Right renal cortex interstitium (tissue), 3 donors: ENCODE data around the gene RGS7. TPM values are rescaled to one million over a fixed set of nuclear protein-coding genes. Genes with fewer than 3 reads are reported as not detected.
"Not testable (repeated sequence)": the region's sequence is repeated elsewhere in the genome, so short reads cannot be mapped to it uniquely, and the experiment has no call there.

Source experiments
- DNase-seq, 3 donors: peaks; one replicate each; pipeline ENCODE4 v3.0.0-alpha.2; 2013; ENCODE audit warnings: low read depth in 3 of 3, low spot score in 2 of 3
- polyA plus RNA-seq, 3 donors: library from polyadenylated mRNA; unstranded; fragments of 120-200 nt; gene quantifications; one replicate each; pipeline ENCODE4 v1.2.1, GENCODE V29; 2013; ENCODE audit not compliant: insufficient read length in 3 of 3

RGS7 gene
- polyA plus RNA-seq, 3 donors = 6.3 to 7.7 (median 6.4) TPM

DNA sequence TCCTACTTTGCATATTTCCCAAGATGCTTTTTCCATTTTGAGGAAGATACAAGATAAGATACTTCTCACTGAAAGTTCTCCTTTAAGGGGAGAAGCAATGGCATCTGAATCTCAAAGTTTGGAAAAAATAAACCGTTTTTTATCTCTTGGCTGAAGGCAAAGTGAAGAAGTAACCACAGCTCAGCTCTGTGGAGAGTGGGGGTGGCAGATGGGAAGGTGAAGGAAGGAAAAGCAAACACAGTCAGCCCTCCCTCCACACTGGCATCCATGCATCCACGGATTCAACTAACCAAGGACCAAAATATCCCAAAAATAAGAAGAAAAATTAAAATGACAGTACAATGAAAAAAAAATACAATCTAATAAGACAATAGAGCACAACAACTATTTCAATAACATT lies 211.1 kb downstream of the RGS7 start:
- no peak for DNase-seq

- DNase-seq = no peak
Measured at GRCh38 chr1:241143765-241144442, 213.1 kb downstream of the RGS7 start.

- no peak for DNase-seq
Measured at GRCh38 chr1:241142493-241142892, 214.5 kb downstream of the RGS7 start.

GRCh38 chr1:241141646-241142045 lies 215.4 kb downstream of the RGS7 start:
- not testable (repeated sequence) for DNase-seq

DNA sequence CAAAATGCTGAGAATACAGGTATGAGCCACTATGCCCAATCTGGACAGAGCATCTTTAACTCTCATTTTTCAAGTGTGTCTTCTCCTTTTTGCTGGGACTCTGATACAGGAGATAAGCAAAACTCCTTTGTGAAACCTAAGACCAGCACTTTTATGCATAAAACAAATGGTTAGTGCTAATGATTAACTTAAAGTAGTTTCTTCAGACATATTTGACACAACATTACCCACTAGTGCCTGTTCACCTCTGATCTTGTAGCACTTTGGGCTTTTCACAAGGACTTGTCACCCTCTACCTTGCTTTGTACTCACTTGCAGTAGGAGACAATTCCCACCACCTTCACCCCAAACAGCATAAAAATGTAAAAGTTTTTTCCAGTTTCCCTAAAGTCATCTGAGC lies 216.3 kb downstream of the RGS7 start:
- DNase-seq = no peak

GRCh38 chr1:241139047-241139446 lies 218.0 kb downstream of the RGS7 start:
- no peak for DNase-seq

DNA sequence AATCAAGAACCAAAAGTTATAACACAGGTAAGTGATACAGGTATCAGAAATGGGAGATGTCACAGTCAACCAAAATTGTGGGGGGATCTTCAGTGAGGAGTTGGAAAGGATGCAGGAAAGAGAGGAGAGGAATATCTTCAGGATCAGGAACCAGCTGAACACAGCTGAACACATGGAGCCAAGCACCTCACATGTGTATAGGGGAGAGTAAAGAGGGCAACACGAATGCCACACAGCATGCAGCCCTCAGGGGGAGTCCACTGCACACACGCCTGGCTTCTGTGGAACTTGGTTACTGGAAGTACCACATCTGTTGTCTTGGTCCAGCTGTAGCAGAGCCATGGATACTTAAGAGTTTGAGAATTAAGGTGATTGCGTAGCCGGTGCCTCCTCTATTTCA lies 218.8 kb downstream of the RGS7 start:
- DNase-seq = no peak

- DNase-seq = no peak
Measured at GRCh38 chr1:241136389-241136788, 220.6 kb downstream of the RGS7 start.

DNA sequence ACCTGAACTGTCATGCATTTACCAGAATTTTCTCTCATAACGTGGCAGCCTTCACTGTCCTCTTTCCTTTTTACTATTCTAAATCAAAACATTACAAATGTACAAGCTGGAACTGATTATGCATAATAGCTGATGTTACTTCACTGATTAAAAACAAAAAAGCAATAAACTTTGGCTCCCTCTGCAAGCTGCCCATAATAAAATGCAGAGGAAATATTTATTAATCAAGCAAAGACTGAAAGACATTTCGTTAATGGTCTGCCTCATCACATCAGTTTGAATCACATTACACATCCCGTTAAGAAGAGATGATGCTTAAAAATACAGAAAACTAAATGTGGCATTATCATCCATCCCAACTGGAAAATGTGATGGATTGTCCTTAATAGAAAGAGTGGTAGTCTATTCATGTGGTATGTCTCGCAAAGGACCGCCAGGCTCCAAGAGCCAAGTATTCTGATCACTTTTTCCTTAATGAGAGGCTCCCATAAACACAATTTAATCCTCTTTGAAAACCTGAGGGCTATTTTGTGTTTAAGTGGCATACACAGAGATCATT lies 225.3 kb downstream of the RGS7 start:
- no peak for DNase-seq

DNA sequence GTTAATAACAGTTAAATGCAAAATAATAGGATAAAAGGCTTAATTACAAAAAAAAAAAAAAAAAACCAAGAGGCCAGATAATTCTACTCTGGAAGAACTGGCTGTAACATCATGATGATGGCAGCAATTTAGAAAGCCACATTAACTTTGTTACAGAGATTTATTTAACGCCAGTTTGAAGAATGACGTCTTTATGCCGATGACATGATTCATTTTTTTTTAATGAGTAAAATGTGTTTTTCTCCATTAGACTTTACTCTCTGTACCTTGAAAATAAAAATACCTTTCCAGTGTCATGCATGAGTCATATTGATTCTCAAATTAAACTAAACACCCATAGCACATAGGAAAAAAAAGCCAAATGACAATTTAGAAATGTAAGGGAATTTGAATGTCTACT lies 226.1 kb downstream of the RGS7 start:
- no peak for DNase-seq

GRCh38 chr1:241129207-241129960 lies 227.6 kb downstream of the RGS7 start:
- no peak for DNase-seq

DNA sequence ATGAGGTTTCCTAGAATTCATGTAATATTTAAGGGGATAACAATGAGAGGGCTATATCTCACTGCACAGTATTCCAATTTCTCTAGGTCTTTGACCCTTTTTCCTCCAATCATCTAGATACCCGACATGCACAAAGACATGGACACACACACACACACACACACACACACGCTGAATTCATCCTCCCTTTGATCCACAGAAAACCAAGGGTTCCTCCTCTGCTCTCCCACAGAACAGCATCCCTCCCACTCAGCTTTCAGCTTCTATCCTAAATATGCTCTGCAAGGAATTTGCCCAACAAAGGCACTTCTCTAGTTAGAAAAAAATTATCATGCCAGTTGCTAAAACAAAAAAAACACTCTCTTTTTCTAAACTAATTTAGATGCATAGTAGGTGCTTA lies 231.7 kb downstream of the RGS7 start:
- no peak for DNase-seq

DNA sequence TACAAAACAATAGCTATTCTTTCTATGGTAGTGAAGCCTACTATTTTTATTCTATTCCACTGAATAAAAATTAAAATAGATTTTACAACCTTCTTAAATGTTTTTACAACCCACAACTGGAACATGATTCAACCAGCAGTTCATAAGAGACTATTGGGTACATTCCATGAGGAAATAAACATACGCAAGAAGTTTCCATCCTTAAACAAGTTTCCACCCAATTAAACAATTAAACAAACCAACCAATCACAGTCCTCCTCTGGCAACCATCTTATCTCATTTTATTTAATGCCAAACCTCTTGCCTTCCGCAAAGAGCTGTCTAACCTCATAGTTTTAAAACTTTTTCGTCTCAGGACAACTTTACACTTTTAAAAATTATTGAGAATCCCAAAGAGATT lies 239.0 kb downstream of the RGS7 start:
- no peak for DNase-seq

GRCh38 chr1:241115784-241116183 lies 241.2 kb downstream of the RGS7 start:
- DNase-seq = no peak

DNA sequence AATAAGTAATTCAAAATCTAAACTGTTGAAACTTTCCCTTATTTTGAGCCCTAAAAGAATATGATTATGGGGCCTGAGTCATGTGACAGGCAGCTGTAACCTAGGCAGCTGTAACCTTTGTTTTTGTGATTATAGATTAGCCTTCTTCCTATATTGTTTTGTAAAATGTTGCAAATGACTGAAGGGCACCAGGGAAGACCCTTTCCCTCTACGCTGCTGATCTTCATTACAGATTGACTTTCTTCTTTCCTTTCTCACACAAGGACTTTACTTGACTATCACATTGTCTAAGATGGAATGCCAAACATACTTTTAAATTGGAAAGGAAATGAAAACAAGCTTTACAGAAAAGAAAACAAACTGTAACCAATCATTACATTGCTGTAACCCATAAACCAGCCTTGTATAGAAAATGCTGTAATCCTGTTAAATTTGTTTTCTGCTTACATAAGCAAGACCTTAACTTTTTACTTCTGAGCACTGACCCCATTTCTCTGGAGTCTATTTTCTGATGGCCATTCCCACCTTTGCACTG lies 242.2 kb downstream of the RGS7 start:
- no peak for DNase-seq

DNA sequence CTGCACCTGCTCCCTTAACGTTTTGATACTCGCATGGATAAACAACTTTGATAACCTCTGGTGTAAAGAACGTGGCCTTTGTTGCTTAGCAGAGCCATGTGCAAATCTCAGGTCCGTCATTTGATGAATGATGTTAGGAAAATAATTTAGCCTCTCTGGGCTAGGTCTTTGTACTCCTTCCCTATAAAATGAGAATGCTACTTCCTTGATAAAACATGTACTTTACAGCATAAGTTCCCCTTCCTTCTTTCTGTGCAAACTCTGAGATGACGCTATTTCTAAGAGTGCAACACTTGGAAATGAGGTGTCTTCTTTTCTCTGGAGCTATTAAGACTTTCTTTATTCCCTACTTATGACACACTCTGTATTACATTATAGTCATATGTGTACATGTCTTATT lies 243.4 kb downstream of the RGS7 start:
- no peak for DNase-seq

GRCh38 chr1:241109039-241109438 lies 248.0 kb downstream of the RGS7 start:
- DNase-seq = no peak

GRCh38 chr1:241105147-241105546 lies 251.9 kb downstream of the RGS7 start:
- DNase-seq = no peak

DNA sequence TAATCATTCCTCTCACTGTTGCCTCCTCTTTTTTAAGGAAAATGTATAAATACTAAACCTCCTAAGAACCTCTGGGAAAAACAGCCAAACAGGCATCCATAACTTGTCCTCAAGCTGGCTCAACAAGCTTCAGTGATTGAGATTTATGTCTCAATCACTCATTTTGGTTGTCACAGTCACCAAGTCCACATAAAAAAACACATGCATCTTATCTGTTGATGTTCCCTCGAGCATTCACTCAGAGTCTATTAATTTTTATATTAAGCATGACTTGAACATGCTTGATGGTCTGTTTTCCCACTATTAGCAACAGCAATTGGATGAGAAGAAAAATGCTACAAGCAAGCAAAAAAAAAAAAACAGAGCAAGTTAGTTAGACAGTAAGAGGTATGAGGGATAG lies 254.3 kb downstream of the RGS7 start:
- no peak for DNase-seq

- DNase-seq = no peak
Measured at GRCh38 chr1:241101622-241102021, 255.4 kb downstream of the RGS7 start.

GRCh38 chr1:241097479-241097878 lies 259.5 kb downstream of the RGS7 start:
- no peak for DNase-seq

- DNase-seq = no peak
Measured at GRCh38 chr1:241096982-241097381, 260.0 kb downstream of the RGS7 start.
